OCI-LY3 (cell line): Measurements from ENCODE around the gene USP32.
A peak's percentile ranks its signal among the peaks of the same experiment; 100 is the strongest.

Experiments
- H2AFZ ChIP-seq: fragments of 200-600, 300-600 bp; shearing (Covaris generic); 2 replicates; pipeline ENCODE4 v1.6.0; 2014; ENCODE audit warnings: antibody characterized with exemption, low read depth, low read length
- H3K27ac ChIP-seq: fragments of 200-600, 300-600 bp; sonication (generic); 2 replicates; pipeline ENCODE4 v1.5.1; 2014; ENCODE audit warnings: mild to moderate bottlenecking, low read length, moderate library complexity, mixed read lengths
- H3K27me3 ChIP-seq: fragments of 200-600, 300-600 bp; sonication (generic); 2 replicates; pipeline ENCODE4 v1.6.1; 2014; ENCODE audit warnings: low read depth, low read length, mixed read lengths
- H3K36me3 ChIP-seq: fragments of 200-600, 300-600 bp; sonication (generic); replicated peaks from 2 replicates; pipeline ENCODE3; 2014; ENCODE audit warnings: low read depth, low read length, mixed read lengths
- H3K4me1 ChIP-seq: fragments of 300-600, 200-600 bp; sonication (generic); 2 replicates; pipeline ENCODE4 v1.6.1; 2014; ENCODE audit warnings: low read length, mixed read lengths
- H3K4me2 ChIP-seq: fragments of 200-600, 300-600 bp; sonication (generic); 2 replicates; pipeline ENCODE4 v1.6.1; 2014; ENCODE audit warnings: low read length, mixed read lengths
- H3K4me3 ChIP-seq: fragments of 300-600, 200-600 bp; sonication (generic); 2 replicates; pipeline ENCODE4 v1.5.1; 2014; ENCODE audit warnings: antibody characterized with exemption, mild to moderate bottlenecking, low read length, moderate library complexity
- H3K79me2 ChIP-seq: fragments of 300-600, 200-600 bp; shearing (Covaris generic); 2 replicates; pipeline ENCODE4 v1.6.1; 2014; ENCODE audit warnings: mild to moderate bottlenecking, low read length, mixed read lengths
- H3K9ac ChIP-seq: fragments of 300-600, 200-600 bp; shearing (Covaris generic); 2 replicates; pipeline ENCODE4 v1.6.0; 2014; ENCODE audit warnings: mild to moderate bottlenecking, low read length, moderate library complexity
- H3K9me3 ChIP-seq: fragments of 200-600, 300-600 bp; shearing (Covaris generic); 2 replicates; pipeline ENCODE4 v1.6.1; 2014; ENCODE audit warnings: low read length, mixed read lengths; ENCODE audit not compliant: insufficient read depth
- H4K20me1 ChIP-seq: fragments of 200-600, 300-600 bp; sonication (generic); 2 replicates; pipeline ENCODE4 v1.6.1; 2016; ENCODE audit warnings: low read length, mixed read lengths; ENCODE audit not compliant: insufficient read depth
- EZH2phosphoT487 ChIP-seq: fragments of 200-600 bp; shearing (Covaris generic); IDR thresholded peaks from 2 replicates; pipeline ENCODE4 v1.6.1; 2018; ENCODE audit warnings: antibody characterized with exemption, mixed run types, low read depth
- TF ChIP-seq, protein P1 (sequence below): fragments of 200-600, 300-600 bp; sonication (generic); IDR thresholded peaks from 2 replicates; pipeline ENCODE4 v1.5.1; 2014; ENCODE audit warnings: antibody characterized with exemption, low read length, low read depth

USP32 gene

DNA sequence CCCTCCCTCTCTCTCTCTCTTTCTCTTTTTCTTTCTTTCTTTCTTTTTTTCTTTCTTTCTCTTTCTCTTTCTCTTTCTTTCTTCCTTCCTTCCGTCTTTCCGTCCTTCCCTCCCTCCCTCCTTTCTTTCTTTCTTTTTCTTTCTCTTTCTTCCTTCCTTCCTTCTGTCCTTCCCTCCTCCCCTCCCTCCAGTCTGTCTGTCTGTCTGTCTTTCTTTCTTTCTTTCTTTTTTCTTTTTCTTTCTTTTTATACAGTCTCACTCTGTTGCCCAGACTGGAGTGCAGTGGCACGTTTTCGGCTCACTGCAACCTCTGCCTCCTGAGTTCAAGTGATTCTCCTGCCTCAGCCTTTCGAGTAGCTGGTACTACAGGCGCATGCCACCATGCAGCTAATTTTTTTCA is 227.8 kb downstream of the USP32 start:
- no peak overlapping the region for H3K9ac ChIP-seq
- TF ChIP-seq, protein P1, sequence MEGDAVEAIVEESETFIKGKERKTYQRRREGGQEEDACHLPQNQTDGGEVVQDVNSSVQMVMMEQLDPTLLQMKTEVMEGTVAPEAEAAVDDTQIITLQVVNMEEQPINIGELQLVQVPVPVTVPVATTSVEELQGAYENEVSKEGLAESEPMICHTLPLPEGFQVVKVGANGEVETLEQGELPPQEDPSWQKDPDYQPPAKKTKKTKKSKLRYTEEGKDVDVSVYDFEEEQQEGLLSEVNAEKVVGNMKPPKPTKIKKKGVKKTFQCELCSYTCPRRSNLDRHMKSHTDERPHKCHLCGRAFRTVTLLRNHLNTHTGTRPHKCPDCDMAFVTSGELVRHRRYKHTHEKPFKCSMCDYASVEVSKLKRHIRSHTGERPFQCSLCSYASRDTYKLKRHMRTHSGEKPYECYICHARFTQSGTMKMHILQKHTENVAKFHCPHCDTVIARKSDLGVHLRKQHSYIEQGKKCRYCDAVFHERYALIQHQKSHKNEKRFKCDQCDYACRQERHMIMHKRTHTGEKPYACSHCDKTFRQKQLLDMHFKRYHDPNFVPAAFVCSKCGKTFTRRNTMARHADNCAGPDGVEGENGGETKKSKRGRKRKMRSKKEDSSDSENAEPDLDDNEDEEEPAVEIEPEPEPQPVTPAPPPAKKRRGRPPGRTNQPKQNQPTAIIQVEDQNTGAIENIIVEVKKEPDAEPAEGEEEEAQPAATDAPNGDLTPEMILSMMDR: no peak
- no peak for TF ChIP-seq EZH2phosphoT487
- H3K27me3 ChIP-seq: no peaks in the 10 kb centered on the region
- H3K79me2 ChIP-seq: no peaks in the 10 kb centered on the region
- H3K4me3 ChIP-seq: no peak overlapping the region
- no peaks in the 10 kb centered on the region for H3K36me3 ChIP-seq
- H3K27ac ChIP-seq: no peak overlapping the region
- peaks cover 38% of the 10 kb centered on the region for H3K4me1 ChIP-seq
- no peak overlapping the region for H2AFZ ChIP-seq
- H3K9me3 ChIP-seq: no peaks in the 10 kb centered on the region
- no peak overlapping the region for H3K4me2 ChIP-seq
- no peaks in the 10 kb centered on the region for H4K20me1 ChIP-seq

DNA sequence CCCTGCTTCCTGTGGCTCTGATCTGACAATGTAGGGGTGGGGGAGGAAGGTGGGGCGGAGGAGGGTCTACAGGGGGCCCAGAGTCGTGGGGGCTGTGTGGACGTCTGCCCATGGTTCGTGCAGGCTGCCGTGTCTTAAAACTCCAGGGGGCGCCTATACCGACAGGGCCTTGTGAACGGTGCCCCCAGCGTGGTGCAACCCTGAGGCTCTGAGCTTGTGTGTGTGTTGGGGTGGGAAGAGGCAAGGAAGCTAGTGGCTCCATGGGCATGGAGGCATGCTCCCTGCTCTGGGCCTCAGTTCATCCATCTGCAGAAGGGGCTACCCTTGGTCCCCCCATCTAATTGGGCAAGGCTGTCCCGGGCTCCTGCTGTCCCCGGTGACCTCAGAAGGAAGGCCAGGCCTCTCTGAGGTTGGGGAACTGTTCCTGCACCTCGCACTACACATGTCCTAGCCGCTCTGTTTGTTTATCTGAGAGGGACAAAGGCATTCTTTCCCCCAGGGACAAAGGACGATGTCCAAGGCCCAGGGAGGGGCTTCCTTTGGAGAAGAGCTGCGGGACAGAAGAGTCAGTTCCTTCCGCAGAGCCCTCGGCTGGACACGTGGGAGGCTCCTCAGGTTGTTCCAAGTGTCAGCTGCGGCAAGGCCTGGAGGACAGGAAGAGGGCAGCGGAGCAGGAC is 228.7 kb downstream of the USP32 start:
- no peaks in the 10 kb centered on the region for H3K9me3 ChIP-seq
- H3K9ac ChIP-seq: no peak overlapping the region
- no peaks in the 10 kb centered on the region for H3K36me3 ChIP-seq
- peaks cover 38% of the 10 kb centered on the region for H3K4me1 ChIP-seq
- no peak overlapping the region for H3K4me2 ChIP-seq
- H3K79me2 ChIP-seq: no peaks in the 10 kb centered on the region
- H4K20me1 ChIP-seq: no peaks in the 10 kb centered on the region
- TF ChIP-seq EZH2phosphoT487: no peak
- TF ChIP-seq, protein P1: peak; percentile 35
- no peak overlapping the region for H3K4me3 ChIP-seq
- H3K27ac ChIP-seq: no peak overlapping the region
- no peaks in the 10 kb centered on the region for H3K27me3 ChIP-seq
- H2AFZ ChIP-seq: 0 out of 2 replicates have a peak overlapping the region, but pooled peaks have one; percentile 63

DNA sequence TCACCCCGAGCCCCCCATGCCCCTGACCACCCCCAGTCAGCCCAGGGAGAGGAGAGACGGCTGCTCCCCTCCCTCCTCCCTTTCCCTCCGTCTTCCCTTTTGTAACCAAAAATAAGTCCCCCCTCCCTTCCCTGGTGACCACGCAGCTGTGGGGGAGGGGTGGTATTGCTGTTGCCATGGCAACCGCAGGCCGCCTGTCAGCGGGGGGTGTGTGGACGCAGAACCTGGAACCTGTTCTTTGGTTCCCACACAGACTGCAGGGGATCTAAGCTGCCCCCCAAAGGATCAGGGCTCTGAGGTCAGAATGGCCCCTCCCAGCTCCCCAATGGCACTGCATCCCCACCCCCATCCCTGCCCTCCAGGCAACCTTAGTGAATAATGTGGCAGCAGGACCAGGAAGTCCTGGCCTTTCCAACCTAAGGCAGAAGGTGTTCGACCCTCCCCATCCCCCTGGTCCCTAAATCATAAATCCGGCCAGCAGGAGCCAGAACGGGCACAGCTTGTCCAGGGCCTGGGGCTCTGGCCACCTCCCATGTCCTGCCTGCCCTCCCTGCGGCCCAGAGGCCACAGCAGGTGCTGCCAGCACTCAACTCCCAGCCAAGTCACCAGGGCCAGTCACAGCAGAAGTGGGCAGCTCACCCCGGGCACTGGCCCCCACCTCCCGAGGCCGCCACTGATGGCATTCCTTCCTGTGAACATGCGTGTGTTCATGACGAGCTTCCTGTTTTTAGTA is 230.2 kb downstream of the USP32 start:
- Histone ChIP-seq H3K4me3 (no peak overlapping the region; the same call in 1 of the 2 replicates), H2AFZ (peak overlapping the region; percentile 63; the same call in 1 of the 2 replicates), H3K27ac (no peak overlapping the region), H3K27me3 (no peaks in the 10 kb centered on the region), H3K9me3 (no peaks in the 10 kb centered on the region), H3K36me3 (no peaks in the 10 kb centered on the region), H3K9ac (no peak overlapping the region), H3K4me1 (peaks cover 38% of the 10 kb centered on the region), H3K79me2 (no peaks in the 10 kb centered on the region), H4K20me1 (no peaks in the 10 kb centered on the region), H3K4me2 (peak overlapping the region; percentile 75)
- TF ChIP-seq EZH2phosphoT487: no peak
- TF ChIP-seq, protein P1: no peak

DNA sequence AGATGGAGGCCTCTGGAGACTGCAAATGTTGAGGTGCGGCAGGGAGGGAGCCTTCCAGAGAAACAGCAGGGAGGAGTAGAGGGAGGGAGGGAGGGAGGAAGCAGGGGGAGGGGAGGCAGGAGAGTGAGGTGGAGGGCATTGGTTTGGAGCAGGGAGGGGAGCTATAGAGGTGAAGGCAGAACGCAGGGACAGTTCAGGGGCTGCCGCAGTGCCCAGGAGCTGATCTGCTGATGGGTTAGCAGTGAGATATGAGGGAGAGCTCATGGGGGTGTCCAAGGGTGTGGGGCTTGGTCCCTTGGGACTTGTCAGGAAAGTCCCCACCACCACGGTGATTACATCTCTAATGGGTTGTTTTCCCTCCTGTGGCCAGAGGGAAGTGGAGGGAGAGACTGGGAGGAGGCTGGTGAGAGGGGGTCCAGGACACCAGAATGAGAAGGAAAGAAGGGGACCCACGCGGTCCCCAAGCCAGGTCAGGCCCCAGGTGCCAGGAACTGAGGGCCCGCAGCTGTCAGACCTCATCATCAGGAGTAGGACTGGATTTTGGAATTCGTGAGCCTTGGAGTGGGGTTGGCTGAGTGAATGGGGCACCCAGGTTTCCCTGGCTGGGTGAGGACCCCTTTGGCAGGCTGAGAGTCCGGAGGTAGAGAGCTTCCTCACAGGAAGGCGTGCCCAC is 231.0 kb downstream of the USP32 start:
- Histone ChIP-seq H3K9me3 (no peaks in the 10 kb centered on the region), H3K27me3 (no peaks in the 10 kb centered on the region), H3K4me2 (peak overlapping the region; percentile 75), H3K36me3 (no peaks in the 10 kb centered on the region), H3K4me1 (peaks cover 33% of the 10 kb centered on the region), H3K9ac (no peak overlapping the region; the same call in 1 of the 2 replicates), H3K79me2 (no peaks in the 10 kb centered on the region), H3K4me3 (peak overlapping the region; percentile 36), H2AFZ (peak overlapping the region; percentile 49; the same call in 1 of the 2 replicates), H4K20me1 (no peaks in the 10 kb centered on the region), H3K27ac (no peak overlapping the region)
- no peak for TF ChIP-seq EZH2phosphoT487
- TF ChIP-seq, protein P1: no peak
